Hepatocyte (in vitro differentiated cells): Measurements from ENCODE around the gene CX3CR1. TPM values are rescaled to one million over a fixed set of nuclear protein-coding genes. Genes with fewer than 3 reads are reported as not detected.

Source experiments
- DNase-seq: peaks from one replicate; pipeline ENCODE4 v3.0.0-alpha.2; 2016; ENCODE audit warnings: low spot score
- H2AFZ ChIP-seq: fragments of 200-600 bp; sonication (generic); 2 replicates; pipeline ENCODE4 v1.6.0; 2016; ENCODE audit warnings: antibody characterized with exemption, mild to moderate bottlenecking
- H3K27ac ChIP-seq: fragments of 200-600 bp; sonication (generic); 2 replicates; pipeline ENCODE4 v1.5.1; 2016; ENCODE audit warnings: mild to moderate bottlenecking
- H3K27me3 ChIP-seq: fragments of 200-600 bp; sonication (generic); 2 replicates; pipeline ENCODE4 v1.6.1; 2016
- H3K36me3 ChIP-seq: fragments of 200-600 bp; sonication (generic); replicated peaks from 2 replicates; pipeline ENCODE4 v1.5.1; 2016; ENCODE audit warnings: low read depth; ENCODE audit not compliant: insufficient read depth
- H3K4me1 ChIP-seq: fragments of 200-600 bp; sonication (generic); 2 replicates; pipeline ENCODE4 v1.5.1; 2016; ENCODE audit warnings: mild to moderate bottlenecking, moderate library complexity; ENCODE audit not compliant: insufficient read depth
- H3K4me2 ChIP-seq: fragments of 200-600 bp; sonication (generic); 2 replicates; pipeline ENCODE4 v1.6.0; 2016
- H3K4me3 ChIP-seq: fragments of 200-600 bp; sonication (generic); 2 replicates; pipeline ENCODE4 v1.5.1; 2016; ENCODE audit warnings: mild to moderate bottlenecking
- H3K79me2 ChIP-seq: fragments of 200-600 bp; sonication (generic); 2 replicates; pipeline ENCODE4 v1.6.0; 2017; ENCODE audit warnings: mild to moderate bottlenecking
- H3K9me2 ChIP-seq: fragments of 200-600 bp; sonication (generic); replicated peaks from 2 replicates; pipeline ENCODE4 v1.6.0; 2017; ENCODE audit warnings: mild to moderate bottlenecking; ENCODE audit not compliant: insufficient read depth
- H3K9me3 ChIP-seq: fragments of 200-600 bp; sonication (generic); 2 replicates; pipeline ENCODE4 v1.5.1; 2016; ENCODE audit warnings: low read depth, mild to moderate bottlenecking
- H4K20me1 ChIP-seq: fragments of 200-600 bp; sonication (generic); 2 replicates; pipeline ENCODE4 v1.6.0; 2016; ENCODE audit warnings: mild to moderate bottlenecking; ENCODE audit not compliant: insufficient read depth, poor library complexity, severe bottlenecking
- EZH2 ChIP-seq: fragments of 200-600 bp; sonication (generic); IDR thresholded peaks from 2 replicates; pipeline ENCODE4 v1.6.1; 2016; ENCODE audit warnings: antibody characterized with exemption, mild to moderate bottlenecking, borderline replicate concordance
- EZH2phosphoT487 ChIP-seq: fragments of 200-600 bp; sonication (generic); IDR thresholded peaks from one replicate; pipeline ENCODE4 v1.6.1; 2018; ENCODE audit warnings: antibody characterized with exemption, mild to moderate bottlenecking, low read depth, moderate library complexity; ENCODE audit not compliant: unreplicated experiment, severe bottlenecking
- WGBS: methylation state at CpG from one replicate; pipeline ENCODE4 v1.1.6; 2016; ENCODE audit warnings: low lambda C conversion rate; ENCODE audit errors: missing lambda C conversion rate; 5-methylcytosine and 5-hydroxymethylcytosine counted together
- polyA plus RNA-seq: library from polyadenylated mRNA; unstranded; fragments of >200 nt; fragmentation: Nextera tagmentation; extraction: Ambion mirVana; gene quantifications from 2 replicates; pipeline ENCODE4 v1.2.1, GENCODE V29; 2016
- total RNA-seq: library from RNA; depleted of rRNA; stranded (reverse); fragments of >200 nt; gene quantifications from 2 replicates; pipeline ENCODE4 v1.2.3, GENCODE V29; 2014
- TF ChIP-seq, protein P1 (sequence below): fragments of 200-600 bp; sonication (generic); IDR thresholded peaks from 2 replicates; pipeline ENCODE4 v1.5.1; 2016; ENCODE audit warnings: antibody characterized with exemption, mild to moderate bottlenecking; ENCODE audit not compliant: poor library complexity

Gene CX3CR1
- total and polyA plus RNA-seq, 2 experiments from 2014 or later = 0.70 TPM; not detected in 1

DNA sequence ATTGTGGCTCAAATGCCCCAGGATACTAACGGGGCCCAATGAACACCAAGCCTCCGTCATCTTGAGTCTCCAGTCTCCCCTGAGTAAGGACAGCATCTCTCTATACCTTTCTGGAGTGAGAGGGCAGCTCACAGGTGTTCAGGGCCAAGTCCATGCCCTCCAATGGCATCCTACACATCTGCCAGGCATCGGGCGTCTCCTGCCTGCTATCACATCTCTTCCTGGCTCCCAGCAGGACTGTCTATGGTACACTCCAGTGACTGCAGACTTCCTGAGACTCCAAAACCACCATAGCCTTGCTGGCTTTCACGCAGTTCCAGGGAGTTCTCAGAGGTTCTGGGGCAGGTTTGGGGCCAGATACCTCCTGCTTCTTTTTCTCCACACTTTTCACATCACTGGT is 28.3 kb downstream of the CX3CR1 start:
- Histone ChIP-seq H2AFZ (no peak overlapping the region), H3K4me2 (no peak overlapping the region), H4K20me1 (no peaks in the 10 kb centered on the region), H3K9me3 (no peaks in the 10 kb centered on the region), H3K27ac (no peak overlapping the region), H3K4me1 (no peaks in the 10 kb centered on the region), H3K9me2 (no peaks in the 10 kb centered on the region), H3K27me3 (no peaks in the 10 kb centered on the region), H3K79me2 (no peaks in the 10 kb centered on the region), H3K4me3 (no peak overlapping the region), H3K36me3 (no peaks in the 10 kb centered on the region)
- TF ChIP-seq, protein P1, sequence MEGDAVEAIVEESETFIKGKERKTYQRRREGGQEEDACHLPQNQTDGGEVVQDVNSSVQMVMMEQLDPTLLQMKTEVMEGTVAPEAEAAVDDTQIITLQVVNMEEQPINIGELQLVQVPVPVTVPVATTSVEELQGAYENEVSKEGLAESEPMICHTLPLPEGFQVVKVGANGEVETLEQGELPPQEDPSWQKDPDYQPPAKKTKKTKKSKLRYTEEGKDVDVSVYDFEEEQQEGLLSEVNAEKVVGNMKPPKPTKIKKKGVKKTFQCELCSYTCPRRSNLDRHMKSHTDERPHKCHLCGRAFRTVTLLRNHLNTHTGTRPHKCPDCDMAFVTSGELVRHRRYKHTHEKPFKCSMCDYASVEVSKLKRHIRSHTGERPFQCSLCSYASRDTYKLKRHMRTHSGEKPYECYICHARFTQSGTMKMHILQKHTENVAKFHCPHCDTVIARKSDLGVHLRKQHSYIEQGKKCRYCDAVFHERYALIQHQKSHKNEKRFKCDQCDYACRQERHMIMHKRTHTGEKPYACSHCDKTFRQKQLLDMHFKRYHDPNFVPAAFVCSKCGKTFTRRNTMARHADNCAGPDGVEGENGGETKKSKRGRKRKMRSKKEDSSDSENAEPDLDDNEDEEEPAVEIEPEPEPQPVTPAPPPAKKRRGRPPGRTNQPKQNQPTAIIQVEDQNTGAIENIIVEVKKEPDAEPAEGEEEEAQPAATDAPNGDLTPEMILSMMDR = no peak
- TF ChIP-seq EZH2 (no peak), EZH2phosphoT487 (no peak)
- no peak for DNase-seq
- 91% methylated on average over 5 of the region's 5 CpGs for WGBS

GRCh38 chr3:39250116-39250747 is 29.6 kb downstream of the CX3CR1 start:
- Histone ChIP-seq H4K20me1 (no peaks in the 10 kb centered on the region), H3K4me2 (no peak overlapping the region), H2AFZ (no peak overlapping the region), H3K4me3 (no peak overlapping the region), H3K36me3 (no peaks in the 10 kb centered on the region), H3K9me2 (no peaks in the 10 kb centered on the region), H3K4me1 (no peaks in the 10 kb centered on the region), H3K27me3 (no peaks in the 10 kb centered on the region), H3K79me2 (no peaks in the 10 kb centered on the region), H3K9me3 (no peaks in the 10 kb centered on the region), H3K27ac (no peak overlapping the region)
- TF ChIP-seq, protein P1 = no peak
- TF ChIP-seq EZH2 = no peak
- no peak for TF ChIP-seq EZH2phosphoT487
- no peak for DNase-seq
- WGBS = 84% methylated on average over 3 of the region's 4 CpGs

GRCh38 chr3:39249453-39250115 is 30.3 kb downstream of the CX3CR1 start:
- Histone ChIP-seq H3K36me3 (no peaks in the 10 kb centered on the region), H3K27ac (no peak overlapping the region), H3K27me3 (no peaks in the 10 kb centered on the region), H4K20me1 (no peaks in the 10 kb centered on the region), H2AFZ (no peak overlapping the region), H3K4me3 (no peak overlapping the region), H3K9me2 (no peaks in the 10 kb centered on the region), H3K4me2 (no peak overlapping the region), H3K79me2 (no peaks in the 10 kb centered on the region), H3K9me3 (no peaks in the 10 kb centered on the region), H3K4me1 (no peaks in the 10 kb centered on the region)
- TF ChIP-seq, protein P1 = no peak
- TF ChIP-seq EZH2phosphoT487 = no peak
- TF ChIP-seq EZH2 = no peak
- no peak for DNase-seq
- WGBS = 85% methylated on average over 6 of the region's 6 CpGs
